AG10803 (cell line): ENCODE data around the gene HCN1.

Experiments used
- DNase-seq: peaks from one replicate; pipeline ENCODE4 v3.0.0; 2010; ENCODE audit warnings: low read depth
- H3K4me3 ChIP-seq: 2 replicates; pipeline ENCODE4 v1.5.1; 2011; ENCODE audit warnings: mild to moderate bottlenecking, low read length, control low read depth
- TF ChIP-seq, protein P1 (sequence below): conservative IDR thresholded peaks from 2 replicates; pipeline ENCODE4 v1.5.1; 2011; ENCODE audit warnings: mild to moderate bottlenecking, low read length, control low read depth, inconsistent platforms

The HCN1 gene

DNA sequence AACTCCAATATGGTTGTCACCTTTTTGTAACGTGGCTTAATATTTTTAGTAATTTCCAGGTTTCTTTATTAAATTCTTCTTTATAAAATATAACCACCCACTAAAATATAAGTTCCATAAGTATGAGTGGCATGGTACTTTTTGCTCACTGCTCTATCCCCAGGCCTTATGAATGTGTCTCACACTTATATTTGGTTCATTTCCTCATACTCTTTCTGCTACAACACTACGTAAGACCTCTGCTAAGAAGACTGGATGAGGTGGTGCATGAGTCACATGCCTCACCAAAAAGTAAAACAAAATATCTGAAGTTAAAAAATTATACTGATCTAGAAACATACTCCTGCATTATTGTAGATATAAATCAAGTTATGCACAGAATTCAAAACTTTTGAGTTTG, 400.9 kb downstream of the HCN1 start:
- DNase-seq, result no peak
- TF ChIP-seq, protein P1, sequence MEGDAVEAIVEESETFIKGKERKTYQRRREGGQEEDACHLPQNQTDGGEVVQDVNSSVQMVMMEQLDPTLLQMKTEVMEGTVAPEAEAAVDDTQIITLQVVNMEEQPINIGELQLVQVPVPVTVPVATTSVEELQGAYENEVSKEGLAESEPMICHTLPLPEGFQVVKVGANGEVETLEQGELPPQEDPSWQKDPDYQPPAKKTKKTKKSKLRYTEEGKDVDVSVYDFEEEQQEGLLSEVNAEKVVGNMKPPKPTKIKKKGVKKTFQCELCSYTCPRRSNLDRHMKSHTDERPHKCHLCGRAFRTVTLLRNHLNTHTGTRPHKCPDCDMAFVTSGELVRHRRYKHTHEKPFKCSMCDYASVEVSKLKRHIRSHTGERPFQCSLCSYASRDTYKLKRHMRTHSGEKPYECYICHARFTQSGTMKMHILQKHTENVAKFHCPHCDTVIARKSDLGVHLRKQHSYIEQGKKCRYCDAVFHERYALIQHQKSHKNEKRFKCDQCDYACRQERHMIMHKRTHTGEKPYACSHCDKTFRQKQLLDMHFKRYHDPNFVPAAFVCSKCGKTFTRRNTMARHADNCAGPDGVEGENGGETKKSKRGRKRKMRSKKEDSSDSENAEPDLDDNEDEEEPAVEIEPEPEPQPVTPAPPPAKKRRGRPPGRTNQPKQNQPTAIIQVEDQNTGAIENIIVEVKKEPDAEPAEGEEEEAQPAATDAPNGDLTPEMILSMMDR, result no peak
- H3K4me3 ChIP-seq, result no peak overlapping the region

DNA sequence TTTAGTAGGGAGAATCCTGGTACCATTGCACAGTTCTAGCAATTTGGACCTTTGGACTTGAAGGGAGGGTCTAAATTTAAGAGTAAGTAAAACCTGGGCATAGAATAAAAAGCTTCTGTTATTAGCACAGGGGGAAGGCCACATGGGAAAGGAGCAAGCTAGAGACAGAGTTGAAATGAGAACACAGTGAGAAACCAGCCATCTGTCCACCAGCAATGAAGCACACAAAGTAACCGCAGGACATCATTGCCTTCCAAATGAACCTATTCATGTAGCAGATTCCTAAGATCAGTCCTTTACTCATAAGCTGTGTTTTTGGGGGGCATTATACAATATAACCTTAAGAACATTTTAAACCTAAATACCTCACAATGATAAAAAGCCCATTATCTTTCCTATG, 407.4 kb downstream of the HCN1 start:
- no peak overlapping the region for H3K4me3 ChIP-seq
- TF ChIP-seq, protein P1, result no peak
- DNase-seq, result no peak

DNA sequence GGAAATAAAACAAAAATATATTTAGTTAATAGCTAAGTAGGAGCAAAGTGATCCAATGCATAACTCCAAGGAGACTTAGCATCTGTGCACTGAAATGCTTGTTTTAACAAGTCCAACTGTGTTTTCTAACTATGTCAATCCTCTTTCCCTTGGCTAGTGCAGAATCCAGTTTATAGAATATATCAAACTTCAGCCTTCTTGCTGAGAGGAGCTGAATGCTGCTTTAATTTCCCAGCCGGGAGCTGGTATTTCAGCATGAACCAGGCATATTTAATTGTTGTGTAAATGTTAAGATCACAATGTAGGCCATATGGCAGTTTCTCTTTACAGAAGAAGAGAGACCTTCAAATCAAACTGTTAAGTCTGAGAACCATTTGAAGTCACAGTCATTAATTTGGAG, 411.7 kb downstream of the HCN1 start:
- no peak overlapping the region for H3K4me3 ChIP-seq
- DNase-seq, result no peak
- TF ChIP-seq, protein P1, result no peak

DNA sequence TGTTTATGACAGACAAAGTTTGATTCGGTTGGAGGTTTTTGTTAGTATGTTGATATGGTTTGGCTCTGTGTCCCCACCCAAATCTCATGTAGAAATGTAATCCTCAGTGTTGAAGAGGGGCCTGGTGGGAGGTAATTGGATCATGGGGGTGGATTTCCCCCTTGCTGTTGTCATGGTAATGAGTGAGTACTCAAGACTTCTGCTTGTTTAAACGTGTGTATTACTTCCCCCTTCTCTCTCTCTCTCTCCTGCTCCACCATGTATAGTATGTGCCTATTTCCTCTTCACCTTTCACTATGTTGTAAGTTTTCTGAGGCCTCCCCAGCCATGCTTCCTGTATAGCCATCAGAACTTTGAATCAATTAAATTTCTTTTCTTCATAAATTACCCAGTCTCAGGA, 415.1 kb downstream of the HCN1 start:
- TF ChIP-seq, protein P1, result no peak
- DNase-seq, result no peak

DNA sequence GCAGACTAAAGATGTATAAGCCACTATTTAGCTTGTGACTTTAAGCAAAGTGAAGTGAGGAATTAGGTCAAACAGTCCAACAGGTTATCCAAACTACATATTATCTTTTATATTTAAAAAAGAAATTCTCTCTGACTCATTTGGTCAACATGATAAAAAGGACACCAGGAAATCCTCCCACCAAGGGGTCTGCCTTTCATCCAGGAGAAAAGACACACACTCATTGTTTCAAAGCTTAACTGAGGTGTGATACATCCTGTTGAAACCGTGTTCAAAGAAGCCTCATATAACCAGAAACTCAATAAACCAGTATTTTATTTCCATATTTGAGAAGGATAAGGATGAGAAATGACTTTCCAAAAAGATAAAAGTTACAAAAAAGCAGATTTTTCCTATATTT, 417.1 kb downstream of the HCN1 start:
- TF ChIP-seq, protein P1, result no peak
- no peak overlapping the region for H3K4me3 ChIP-seq
- no peak for DNase-seq

More for the DNA sequence above, 415.1 kb downstream of the HCN1 start:
- no peak overlapping the region for H3K4me3 ChIP-seq

DNA sequence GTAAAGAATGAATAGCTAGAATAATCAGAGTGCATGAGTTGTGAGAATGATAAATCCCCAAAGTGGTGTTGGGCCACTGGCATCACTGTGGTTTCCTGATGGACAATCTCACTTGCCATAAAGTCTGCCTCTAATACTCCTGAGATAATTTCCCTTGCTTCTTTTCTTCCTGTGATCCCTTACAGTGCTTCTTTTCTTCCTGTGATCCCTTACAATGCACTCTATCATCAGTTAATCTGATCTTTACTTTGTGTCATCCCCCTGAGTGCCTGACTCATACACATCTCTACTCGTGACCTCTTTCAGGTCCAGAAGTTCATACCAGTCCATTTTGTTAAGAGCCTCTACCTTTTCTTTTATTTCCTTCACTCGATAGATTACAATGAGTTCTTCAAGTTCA, 418.3 kb downstream of the HCN1 start:
- no peak for DNase-seq
- TF ChIP-seq, protein P1, result no peak
- H3K4me3 ChIP-seq, result no peak overlapping the region

DNA sequence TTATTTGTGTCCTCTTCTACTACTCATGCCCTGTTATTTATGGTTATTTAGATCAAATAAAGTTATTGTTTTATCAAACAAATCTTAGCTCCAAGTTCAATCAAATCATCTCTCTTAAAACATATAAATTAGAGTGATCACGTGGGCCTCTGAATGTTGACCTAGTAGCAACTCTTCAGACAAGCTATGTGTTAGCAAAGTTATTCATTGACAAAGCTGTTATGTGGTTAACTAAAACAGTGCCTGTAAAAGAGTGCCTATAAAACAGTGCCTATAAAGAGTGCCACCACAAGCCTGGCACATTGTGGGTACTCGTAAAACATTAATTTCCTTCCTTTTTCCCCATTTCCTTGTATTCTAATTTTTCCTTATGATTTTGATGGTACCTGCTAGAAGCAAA, 421.9 kb downstream of the HCN1 start:
- H3K4me3 ChIP-seq, result no peak overlapping the region
- TF ChIP-seq, protein P1, result no peak
- DNase-seq, result no peak
